Measurements from ENCODE around the gene DGKI.

Gene DGKI

DNA sequence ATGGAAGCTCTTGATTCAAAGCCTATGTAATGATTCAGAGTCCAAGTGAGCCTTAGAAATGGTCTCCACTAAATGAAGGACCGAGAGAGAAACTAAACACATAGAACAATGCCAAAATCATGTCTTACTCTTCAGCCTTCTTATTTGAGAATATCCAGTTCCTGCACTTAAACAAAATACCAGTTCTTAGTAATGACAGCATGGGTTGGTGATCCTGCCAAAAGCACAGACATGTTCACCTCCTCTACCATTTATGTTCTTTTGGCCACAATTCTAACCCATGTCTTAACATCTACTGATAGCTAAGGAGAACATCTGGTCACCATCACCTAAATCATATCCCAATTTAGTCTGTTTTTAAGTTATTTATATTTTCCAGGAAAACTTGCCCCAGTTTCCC is 263.6 kb downstream of the DGKI start:
- Mint-ChIP-seq H3K4me3 (no peak overlapping the region), H3K9me3 (no peaks in the 10 kb centered on the region), H3K36me3 (ENCODE audit: low read depth) (no peaks in the 10 kb centered on the region), H3K27me3 (ENCODE audit: low read depth) (no peaks in the 10 kb centered on the region), H3K27ac (no peak overlapping the region), H3K4me1 (ENCODE audit: low read depth) (no peaks in the 10 kb centered on the region)

DNA sequence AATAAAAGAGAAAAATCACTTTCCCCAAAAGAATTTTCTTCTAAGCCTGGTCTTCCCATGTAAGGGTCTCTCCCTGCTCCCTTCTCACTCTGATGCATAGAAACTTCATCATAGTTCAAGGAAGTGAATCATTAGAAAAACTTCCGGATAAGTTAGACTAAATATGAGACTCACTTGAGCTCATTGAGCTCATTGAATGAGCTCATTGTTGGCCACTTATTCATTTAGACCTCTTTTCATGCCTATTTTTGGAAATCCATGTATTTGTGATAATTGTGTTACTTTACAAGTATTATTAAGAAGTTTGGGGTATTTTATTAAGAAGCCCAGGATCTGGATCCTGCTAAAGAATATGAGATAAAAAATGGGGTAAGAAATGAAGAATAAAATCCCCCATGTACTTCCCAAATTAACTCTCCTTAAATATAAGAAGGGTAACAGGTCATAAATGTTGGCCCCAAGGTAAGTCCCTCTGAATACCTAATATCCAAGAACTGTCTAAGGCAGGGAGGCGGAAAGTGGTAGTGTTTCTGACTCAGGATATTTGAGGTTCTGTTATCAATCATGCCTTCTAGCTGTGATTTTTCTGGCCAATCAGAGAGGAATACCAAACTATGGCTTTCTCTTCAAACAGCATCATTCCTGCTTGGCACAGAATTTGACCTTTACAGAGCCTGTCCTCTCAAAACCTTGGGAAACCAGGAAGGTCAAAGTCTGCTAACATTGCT is 266.7 kb downstream of the DGKI start:
- H3K4me1 Mint-ChIP-seq (ENCODE audit: low read depth), result no peaks in the 10 kb centered on the region
- no peak overlapping the region for H3K4me3 Mint-ChIP-seq
- H3K9me3 Mint-ChIP-seq, result no peaks in the 10 kb centered on the region
- no peaks in the 10 kb centered on the region for H3K27me3 Mint-ChIP-seq (ENCODE audit: low read depth)
- H3K36me3 Mint-ChIP-seq (ENCODE audit: low read depth), result no peaks in the 10 kb centered on the region
- H3K27ac Mint-ChIP-seq, result no peak overlapping the region

DNA sequence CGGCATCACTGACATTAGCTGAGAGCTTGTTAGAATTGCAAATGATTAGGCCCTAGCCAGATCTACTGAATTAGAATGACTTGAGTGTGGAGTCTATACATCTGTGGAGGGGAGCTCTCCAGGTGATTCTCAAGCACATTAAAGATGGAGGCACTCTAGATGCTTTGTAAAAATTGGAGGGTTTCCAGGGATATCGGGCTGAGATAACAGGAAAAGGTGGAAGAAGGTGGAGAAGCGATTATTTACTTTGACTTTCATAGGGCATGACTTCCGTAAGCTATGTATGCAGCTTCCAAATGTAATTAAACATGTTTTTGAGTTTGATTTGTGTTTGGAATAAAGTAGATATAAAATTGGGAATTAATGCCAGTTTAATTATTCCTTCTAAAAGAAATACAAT is 268.2 kb downstream of the DGKI start:
- no peak overlapping the region for H3K27ac Mint-ChIP-seq
- H3K4me3 Mint-ChIP-seq, result no peak overlapping the region
- no peaks in the 10 kb centered on the region for H3K36me3 Mint-ChIP-seq (ENCODE audit: low read depth)
- no peaks in the 10 kb centered on the region for H3K9me3 Mint-ChIP-seq
- H3K27me3 Mint-ChIP-seq (ENCODE audit: low read depth), result no peaks in the 10 kb centered on the region
- no peaks in the 10 kb centered on the region for H3K4me1 Mint-ChIP-seq (ENCODE audit: low read depth)

DNA sequence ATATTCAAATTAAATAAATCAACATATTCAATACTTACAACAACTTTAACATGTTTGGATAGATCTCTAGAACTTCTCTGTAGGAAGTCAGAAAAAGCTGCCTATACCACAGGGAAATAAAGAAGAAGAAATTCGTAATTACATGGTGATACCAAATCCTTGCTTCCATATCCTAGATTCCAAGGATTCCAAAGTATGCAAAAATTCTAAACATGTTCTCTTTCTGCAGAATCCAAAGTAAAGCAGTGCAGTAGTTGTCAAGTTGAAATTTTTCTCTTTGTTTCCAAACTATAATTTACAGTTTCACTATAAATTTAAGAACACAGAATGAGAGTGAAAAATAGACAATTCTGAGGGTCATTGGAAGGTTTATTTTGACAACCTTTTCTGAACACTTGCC is 269.6 kb downstream of the DGKI start:
- no peak overlapping the region for H3K27ac Mint-ChIP-seq
- no peaks in the 10 kb centered on the region for H3K27me3 Mint-ChIP-seq (ENCODE audit: low read depth)
- H3K9me3 Mint-ChIP-seq, result no peaks in the 10 kb centered on the region
- H3K4me3 Mint-ChIP-seq, result no peak overlapping the region
- no peaks in the 10 kb centered on the region for H3K36me3 Mint-ChIP-seq (ENCODE audit: low read depth)
- H3K4me1 Mint-ChIP-seq (ENCODE audit: low read depth), result no peaks in the 10 kb centered on the region

DNA sequence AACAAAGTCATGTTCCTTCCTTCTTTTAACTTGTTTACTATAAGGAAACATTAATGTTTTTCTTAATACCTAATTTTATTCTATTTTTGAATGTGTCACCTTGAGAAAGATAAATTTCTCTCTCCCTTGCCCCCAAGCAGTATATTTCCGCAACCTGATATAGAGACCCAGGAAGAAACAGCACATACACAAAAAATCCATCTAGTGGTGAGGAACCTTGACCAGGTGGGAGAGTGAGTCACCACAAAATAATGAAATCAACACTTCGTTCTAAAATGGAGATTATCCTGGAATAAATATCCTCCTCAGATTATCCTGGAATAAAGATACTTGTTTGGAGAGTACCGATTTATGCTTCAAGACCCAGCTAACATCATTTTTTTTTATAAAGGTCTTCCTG is 270.3 kb downstream of the DGKI start:
- no peaks in the 10 kb centered on the region for H3K27me3 Mint-ChIP-seq (ENCODE audit: low read depth)
- H3K27ac Mint-ChIP-seq, result no peak overlapping the region
- H3K9me3 Mint-ChIP-seq, result no peaks in the 10 kb centered on the region
- no peak overlapping the region for H3K4me3 Mint-ChIP-seq
- no peaks in the 10 kb centered on the region for H3K36me3 Mint-ChIP-seq (ENCODE audit: low read depth)
- no peaks in the 10 kb centered on the region for H3K4me1 Mint-ChIP-seq (ENCODE audit: low read depth)

DNA sequence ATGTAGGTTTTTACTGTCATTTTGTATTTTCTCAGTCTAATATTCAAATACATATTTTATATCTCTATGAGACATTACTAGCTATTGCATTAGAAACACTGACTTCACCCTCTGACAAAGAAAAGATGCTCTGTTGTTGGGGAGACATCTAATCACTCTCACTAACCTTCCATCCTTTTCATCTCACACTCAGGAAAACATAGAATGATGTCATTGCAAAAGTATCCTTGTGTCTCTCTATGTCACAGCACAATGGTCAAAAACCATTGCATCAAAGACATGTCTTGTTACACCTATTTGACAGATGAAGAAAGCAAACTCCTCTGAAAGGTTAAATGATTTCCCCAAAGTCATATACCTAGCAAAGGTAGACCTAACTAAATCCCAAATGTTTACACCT is 272.0 kb downstream of the DGKI start:
- Mint-ChIP-seq H3K36me3 (ENCODE audit: low read depth) (no peaks in the 10 kb centered on the region), H3K9me3 (no peaks in the 10 kb centered on the region), H3K27ac (no peak overlapping the region), H3K4me1 (ENCODE audit: low read depth) (no peaks in the 10 kb centered on the region), H3K4me3 (no peak overlapping the region), H3K27me3 (ENCODE audit: low read depth) (no peaks in the 10 kb centered on the region)

DNA sequence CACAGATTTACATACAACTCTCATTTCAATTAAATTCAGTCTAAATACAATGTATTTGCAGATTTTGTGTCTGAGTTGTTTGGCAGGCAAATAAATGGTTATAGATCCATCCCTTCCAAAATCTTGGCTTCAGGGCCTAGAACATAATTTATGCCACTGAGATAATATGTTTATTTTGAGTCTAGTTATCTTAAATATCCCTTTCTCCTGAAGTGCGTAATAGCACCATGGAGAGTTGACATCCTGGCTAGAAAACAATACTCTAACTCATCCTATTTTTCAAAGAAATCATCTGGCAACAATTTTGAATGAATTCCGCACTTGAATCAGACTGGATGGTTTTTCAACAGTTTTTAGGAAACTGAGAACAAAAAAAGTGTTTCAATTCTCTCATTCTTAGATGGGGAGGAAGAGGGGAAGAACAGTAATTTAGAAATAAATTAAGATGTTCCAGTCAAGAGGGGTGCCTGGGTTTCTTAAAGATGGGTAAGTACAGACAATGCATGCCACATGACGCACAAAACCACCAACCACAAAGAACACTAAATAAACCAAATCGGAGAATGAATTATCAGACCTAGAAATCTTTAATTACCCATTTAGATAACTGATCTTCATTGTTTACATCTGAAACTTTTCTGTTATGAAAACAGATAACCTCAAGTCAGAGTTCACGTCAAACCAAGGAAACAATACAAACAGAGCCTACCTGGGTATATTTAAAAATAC is 274.6 kb downstream of the DGKI start:
- H3K27ac Mint-ChIP-seq, result no peak overlapping the region
- H3K4me1 Mint-ChIP-seq (ENCODE audit: low read depth), result no peaks in the 10 kb centered on the region
- H3K4me3 Mint-ChIP-seq, result no peak overlapping the region
- no peaks in the 10 kb centered on the region for H3K36me3 Mint-ChIP-seq (ENCODE audit: low read depth)
- no peaks in the 10 kb centered on the region for H3K9me3 Mint-ChIP-seq
- H3K27me3 Mint-ChIP-seq (ENCODE audit: low read depth), result no peaks in the 10 kb centered on the region

DNA sequence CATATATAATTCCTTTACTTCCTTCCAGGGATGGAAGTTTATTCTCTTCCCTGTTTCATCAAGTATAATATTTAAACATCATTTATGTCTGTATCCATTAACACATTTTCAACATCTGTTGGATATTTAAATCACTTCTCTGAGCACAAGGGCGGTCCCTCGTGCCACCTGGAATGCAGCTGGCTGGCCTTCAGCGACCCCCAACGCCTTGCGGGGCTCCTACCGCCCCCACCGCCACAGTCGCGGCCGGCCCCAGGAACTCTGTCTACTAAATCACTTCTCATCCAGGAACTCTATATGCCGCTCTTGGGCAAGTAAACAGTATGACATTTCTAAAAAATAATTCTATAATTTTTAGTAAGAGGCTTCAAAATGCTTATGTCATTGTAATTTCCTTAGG is 282.1 kb downstream of the DGKI start:
- Mint-ChIP-seq H3K9me3 (no peaks in the 10 kb centered on the region), H3K4me1 (ENCODE audit: low read depth) (no peaks in the 10 kb centered on the region), H3K27ac (no peak overlapping the region), H3K36me3 (ENCODE audit: low read depth) (no peaks in the 10 kb centered on the region), H3K27me3 (ENCODE audit: low read depth) (no peaks in the 10 kb centered on the region), H3K4me3 (no peak overlapping the region)

DNA sequence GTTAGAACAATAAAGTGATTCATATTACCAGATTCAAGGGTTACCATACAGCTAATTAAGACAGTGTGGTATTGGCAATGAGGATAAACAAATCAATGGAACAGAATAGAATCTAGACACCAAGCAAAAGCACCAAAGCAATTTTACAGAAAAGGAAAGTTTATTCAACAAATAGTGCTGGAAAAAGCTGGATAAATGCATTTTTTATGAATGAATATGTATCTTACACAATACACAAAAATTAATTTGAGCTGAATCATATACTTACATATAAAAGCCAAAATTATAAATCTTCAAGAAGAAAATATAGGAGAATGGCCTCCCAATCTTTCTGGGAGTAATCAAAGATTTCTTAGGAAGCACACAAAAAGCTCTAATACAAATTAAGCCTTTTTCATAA is 282.8 kb downstream of the DGKI start:
- H3K27me3 Mint-ChIP-seq (ENCODE audit: low read depth), result no peaks in the 10 kb centered on the region
- no peaks in the 10 kb centered on the region for H3K36me3 Mint-ChIP-seq (ENCODE audit: low read depth)
- H3K27ac Mint-ChIP-seq, result no peak overlapping the region
- H3K4me3 Mint-ChIP-seq, result no peak overlapping the region
- H3K9me3 Mint-ChIP-seq, result no peaks in the 10 kb centered on the region
- H3K4me1 Mint-ChIP-seq (ENCODE audit: low read depth), result no peaks in the 10 kb centered on the region

DNA sequence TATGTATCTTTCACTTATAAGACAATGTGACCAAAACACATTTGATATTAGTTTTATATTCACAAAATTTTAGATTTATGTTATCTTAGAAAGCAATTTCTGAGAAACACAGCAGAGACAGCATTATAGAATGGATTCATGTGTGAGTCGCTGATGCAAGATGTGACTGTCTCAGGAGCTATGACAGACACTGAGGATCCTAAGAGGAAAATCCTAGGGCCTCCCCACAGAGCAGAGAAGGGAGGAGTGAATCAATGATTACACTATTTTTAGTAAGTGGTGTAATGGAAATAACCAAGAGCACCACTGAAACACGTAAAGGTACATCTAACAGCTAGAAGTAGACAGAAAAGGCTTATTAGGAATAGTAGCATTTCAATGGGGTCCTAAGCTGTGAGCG is 299.3 kb downstream of the DGKI start:
- Mint-ChIP-seq H3K27me3 (ENCODE audit: low read depth) (no peaks in the 10 kb centered on the region), H3K36me3 (ENCODE audit: low read depth) (no peaks in the 10 kb centered on the region), H3K4me1 (ENCODE audit: low read depth) (no peaks in the 10 kb centered on the region), H3K9me3 (no peaks in the 10 kb centered on the region), H3K27ac (no peak overlapping the region), H3K4me3 (no peak overlapping the region)

DNA sequence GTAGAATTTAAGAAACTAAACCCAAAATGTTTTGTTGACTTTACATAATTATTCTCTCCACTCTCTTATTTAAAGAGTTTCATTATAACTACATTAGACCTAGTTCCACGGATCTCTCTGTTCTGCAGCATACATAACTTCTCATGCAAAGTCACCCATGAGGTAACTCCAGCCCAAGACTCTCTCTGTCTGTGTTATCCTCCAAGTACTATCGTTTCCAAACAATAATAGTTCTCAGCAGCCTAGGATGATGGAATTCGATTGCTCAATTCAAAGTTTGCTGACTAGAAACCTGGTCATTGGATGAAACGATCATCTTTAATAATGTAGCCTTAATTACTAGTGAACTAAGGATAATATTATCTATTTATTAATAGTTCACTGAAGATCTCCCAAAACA is 300.1 kb downstream of the DGKI start:
- Mint-ChIP-seq H3K27ac (no peak overlapping the region), H3K4me1 (ENCODE audit: low read depth) (no peaks in the 10 kb centered on the region), H3K36me3 (ENCODE audit: low read depth) (no peaks in the 10 kb centered on the region), H3K4me3 (no peak overlapping the region), H3K9me3 (no peaks in the 10 kb centered on the region), H3K27me3 (ENCODE audit: low read depth) (no peaks in the 10 kb centered on the region)

DNA sequence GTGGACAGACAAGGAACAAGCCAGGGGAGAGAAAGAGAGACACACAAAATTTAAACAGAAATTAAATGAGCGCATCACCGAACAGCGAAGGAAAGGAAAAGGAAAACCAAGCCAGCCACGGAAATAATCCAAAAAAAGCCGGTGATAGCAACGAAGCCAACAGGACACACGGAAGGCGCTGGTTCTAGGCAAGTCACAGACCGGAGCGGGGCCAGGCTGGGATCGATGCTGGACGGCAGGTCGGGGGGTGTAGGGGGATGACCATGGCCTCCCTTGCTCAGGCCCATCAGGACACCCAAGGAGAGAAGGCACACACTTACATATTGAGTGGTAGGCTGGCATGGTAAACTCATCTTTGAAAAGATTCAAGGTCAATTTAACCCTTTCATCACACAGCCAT is 300.8 kb downstream of the DGKI start:
- no peaks in the 10 kb centered on the region for H3K36me3 Mint-ChIP-seq (ENCODE audit: low read depth)
- no peaks in the 10 kb centered on the region for H3K4me1 Mint-ChIP-seq (ENCODE audit: low read depth)
- no peaks in the 10 kb centered on the region for H3K27me3 Mint-ChIP-seq (ENCODE audit: low read depth)
- no peak overlapping the region for H3K4me3 Mint-ChIP-seq
- no peaks in the 10 kb centered on the region for H3K9me3 Mint-ChIP-seq
- H3K27ac Mint-ChIP-seq, result no peak overlapping the region

DNA sequence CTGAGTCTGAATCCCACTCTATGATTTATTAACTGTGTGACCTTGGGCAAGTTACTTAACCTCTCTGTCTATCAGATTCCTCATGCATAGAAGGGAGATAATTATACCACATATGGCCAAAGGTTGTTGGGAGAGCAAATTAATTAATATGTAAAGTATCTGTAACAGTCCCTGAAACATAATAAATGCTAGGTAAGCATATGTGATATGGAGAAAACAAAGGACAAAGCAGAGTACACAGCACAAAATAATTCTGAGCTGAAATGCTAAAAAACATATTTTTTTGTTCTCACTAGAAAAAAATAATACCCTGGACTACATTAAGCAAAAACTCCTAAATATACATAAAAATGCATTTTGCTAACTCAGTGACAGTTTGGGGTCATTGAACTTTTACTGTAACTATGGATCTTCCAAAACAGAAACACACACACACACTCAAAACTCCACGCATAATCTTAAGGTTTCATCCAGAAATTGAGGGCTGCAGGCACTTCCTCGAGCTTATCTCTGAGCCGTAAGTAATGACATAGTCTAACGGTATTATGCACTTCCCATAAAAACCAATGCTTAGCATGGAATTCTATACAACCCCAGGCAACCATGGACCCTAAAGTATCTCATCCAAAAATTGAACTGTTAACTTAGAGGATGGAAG is 301.6 kb downstream of the DGKI start:
- Mint-ChIP-seq H3K9me3 (no peaks in the 10 kb centered on the region), H3K4me1 (ENCODE audit: low read depth) (no peaks in the 10 kb centered on the region), H3K27ac (no peak overlapping the region), H3K4me3 (no peak overlapping the region), H3K27me3 (ENCODE audit: low read depth) (no peaks in the 10 kb centered on the region), H3K36me3 (ENCODE audit: low read depth) (no peaks in the 10 kb centered on the region)

DNA sequence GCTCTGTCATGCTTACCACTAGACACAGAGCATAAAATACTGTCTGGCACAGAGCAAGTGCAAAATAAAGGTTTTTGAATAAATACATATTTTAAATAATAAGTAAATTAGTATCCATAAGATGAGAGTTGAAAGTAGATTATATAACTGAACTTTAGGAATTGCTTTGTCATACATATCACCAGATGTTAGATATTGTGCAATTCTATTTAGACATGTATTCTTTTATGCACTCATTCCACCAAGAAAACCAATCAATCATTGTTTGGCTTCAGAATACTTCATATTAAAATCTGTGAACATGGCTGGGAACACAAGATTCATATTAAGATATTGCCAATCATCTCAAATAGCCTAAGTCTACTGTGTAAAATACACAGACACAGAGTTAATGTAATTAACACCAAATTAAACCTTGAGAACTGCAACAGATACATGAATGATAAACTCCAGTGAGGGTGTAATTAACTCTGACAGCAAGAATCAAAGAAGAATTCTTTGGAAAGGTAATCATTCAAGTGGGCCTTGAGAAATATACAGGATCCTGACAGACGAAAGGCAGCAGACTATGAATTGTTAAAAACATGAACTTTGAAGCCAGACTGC is 302.2 kb downstream of the DGKI start:
- Mint-ChIP-seq H3K27ac (no peak overlapping the region), H3K9me3 (no peaks in the 10 kb centered on the region), H3K4me1 (ENCODE audit: low read depth) (no peaks in the 10 kb centered on the region), H3K27me3 (ENCODE audit: low read depth) (no peaks in the 10 kb centered on the region), H3K4me3 (no peak overlapping the region), H3K36me3 (ENCODE audit: low read depth) (no peaks in the 10 kb centered on the region)

Data from T-helper 1 cell treated with Interleukin-12 subunit alpha and Interleukin-12 subunit beta and Interleukin-4 antibody, amounts not matched to agents 30 μg/mL and 1 μg/mL, for 36 hours (primary cell).